NCI-H345 (cell line): Measurements from ENCODE around the gene UCP2.
A peak's percentile ranks its signal among the peaks of the same experiment; 100 is the strongest.
"Not testable (repeated sequence)": the region's sequence is repeated elsewhere in the genome, so short reads cannot be mapped to it uniquely, and the experiment has no call there.

ENCODE experiments used
- DNase-seq: peaks from one replicate; lab custom pipeline; 2025; lab: John Stamatoyannopoulos, UW

Gene UCP2

GRCh38 chr11:73991471-73992006 is 8.9 kb upstream of the UCP2 start:
- DNase-seq, result no peak

- DNase-seq, result peak; percentile 65
Observed at GRCh38 chr11:73990730-73991129, 8.1 kb upstream of the UCP2 start.

GRCh38 chr11:73989156-73989555 is 6.5 kb upstream of the UCP2 start:
- DNase-seq, result no peak

- no peak for DNase-seq
Observed at GRCh38 chr11:73988227-73988626, 5.6 kb upstream of the UCP2 start.

GRCh38 chr11:73985661-73986060 is 3.0 kb upstream of the UCP2 start:
- DNase-seq, result not testable (repeated sequence)

- DNase-seq, result no peak
Observed at GRCh38 chr11:73983741-73984538, 1.3 kb upstream of the UCP2 start.

- DNase-seq, result peak; percentile 96
Observed at GRCh38 chr11:73982990-73983740, 522 bp upstream of the UCP2 start.

GRCh38 chr11:73981051-73981805 is 1.4 kb downstream of the UCP2 start:
- no peak for DNase-seq

- DNase-seq, result peak; percentile 86
Observed at GRCh38 chr11:73980001-73980961, 2.4 kb downstream of the UCP2 start.

- no peak for DNase-seq
Observed at GRCh38 chr11:73978576-73979086, 4.0 kb downstream of the UCP2 start.

GRCh38 chr11:73977856-73978519 is 4.7 kb downstream of the UCP2 start:
- no peak for DNase-seq

- DNase-seq, result no peak
Observed at GRCh38 chr11:73976451-73977151, 6.0 kb downstream of the UCP2 start.

- no peak for DNase-seq
Observed at GRCh38 chr11:73975479-73975757, 7.2 kb downstream of the UCP2 start.

- DNase-seq, result no peak
Observed at GRCh38 chr11:73974604-73975478, 7.8 kb downstream of the UCP2 start.

- peak; percentile 18 for DNase-seq
Observed at GRCh38 chr11:73972620-73973449, 9.8 kb downstream of the UCP2 start.

- no peak for DNase-seq
Observed at GRCh38 chr11:73972187-73972586, 10.5 kb downstream of the UCP2 start.

- DNase-seq, result no peak
Observed at GRCh38 chr11:73971175-73971719, 11.4 kb downstream of the UCP2 start.
